Neuron (in vitro differentiated cells): Measurements from ENCODE around the gene RHOU.
"Not testable (repeated sequence)": the region's sequence is repeated elsewhere in the genome, so short reads cannot be mapped to it uniquely, and the experiment has no call there.

Source experiments
- H2AFZ ChIP-seq: one replicate; pipeline ENCODE4 v1.6.1; 2013; ENCODE audit warnings: low read depth, mild to moderate bottlenecking, inconsistent platforms, low read length, moderate library complexity
- H3K27me3 ChIP-seq: one replicate; pipeline ENCODE4 v1.6.1; 2013; ENCODE audit warnings: low read length; ENCODE audit not compliant: insufficient read depth
- H3K36me3 ChIP-seq: one replicate; pipeline ENCODE4 v1.6.1; 2013; ENCODE audit warnings: low read length; ENCODE audit not compliant: insufficient read depth
- H3K4me1 ChIP-seq: one replicate; pipeline ENCODE4 v1.6.1; 2013; ENCODE audit warnings: low read length; ENCODE audit not compliant: insufficient read depth
- H3K4me3 ChIP-seq: 2 replicates; pipeline ENCODE4 v1.5.1; 2013; ENCODE audit warnings: mild to moderate bottlenecking, low read length, moderate library complexity
- H3K9me3 ChIP-seq: one replicate; pipeline ENCODE4 v1.6.1; 2013; ENCODE audit warnings: low read length

Gene RHOU

GRCh38 chr1:228775946-228776345 is 40.7 kb downstream of the RHOU start:
- H3K27me3 ChIP-seq, H2AFZ ChIP-seq: not testable (repeated sequence)

GRCh38 chr1:228776449-228776848 is 41.2 kb downstream of the RHOU start:
- H3K4me1 ChIP-seq, result no peaks in the 10 kb centered on the region
- no peak overlapping the region for H3K4me3 ChIP-seq
- no peaks in the 10 kb centered on the region for H3K27me3 ChIP-seq
- H2AFZ ChIP-seq, result no peak overlapping the region
- H3K9me3 ChIP-seq, result no peaks in the 10 kb centered on the region
- no peaks in the 10 kb centered on the region for H3K36me3 ChIP-seq

More at GRCh38 chr1:228775946-228776345, 40.7 kb downstream of the RHOU start:
- H3K9me3 ChIP-seq, H3K4me3 ChIP-seq, H3K36me3 ChIP-seq, H3K4me1 ChIP-seq: not testable (repeated sequence)

- Histone ChIP-seq H3K36me3 (no peaks in the 10 kb centered on the region), H2AFZ (no peak overlapping the region), H3K27me3 (no peaks in the 10 kb centered on the region), H3K4me1 (no peaks in the 10 kb centered on the region), H3K4me3 (no peak overlapping the region), H3K9me3 (no peaks in the 10 kb centered on the region)
Observed at GRCh38 chr1:228777236-228777635, 42.0 kb downstream of the RHOU start.

GRCh38 chr1:228778026-228778425 is 42.7 kb downstream of the RHOU start:
- Histone ChIP-seq H2AFZ (no peak overlapping the region), H3K4me1 (no peaks in the 10 kb centered on the region), H3K4me3 (no peak overlapping the region), H3K27me3 (no peaks in the 10 kb centered on the region), H3K9me3 (no peaks in the 10 kb centered on the region), H3K36me3 (no peaks in the 10 kb centered on the region)

- Histone ChIP-seq H3K4me1 (no peaks in the 10 kb centered on the region), H3K27me3 (no peaks in the 10 kb centered on the region), H3K4me3 (no peak overlapping the region), H3K36me3 (no peaks in the 10 kb centered on the region), H2AFZ (no peak overlapping the region), H3K9me3 (no peaks in the 10 kb centered on the region)
Observed at GRCh38 chr1:228778466-228778865, 43.2 kb downstream of the RHOU start.

- Histone ChIP-seq H3K9me3 (no peaks in the 10 kb centered on the region), H3K36me3 (no peaks in the 10 kb centered on the region), H3K4me1 (no peaks in the 10 kb centered on the region), H3K27me3 (no peaks in the 10 kb centered on the region), H3K4me3 (no peak overlapping the region), H2AFZ (no peak overlapping the region)
Observed at GRCh38 chr1:228778961-228779360, 43.7 kb downstream of the RHOU start.

GRCh38 chr1:228781161-228781808 is 46.0 kb downstream of the RHOU start:
- Histone ChIP-seq H3K4me3 (no peak overlapping the region), H3K36me3 (no peaks in the 10 kb centered on the region), H2AFZ (no peak overlapping the region), H3K9me3 (no peaks in the 10 kb centered on the region), H3K4me1 (no peaks in the 10 kb centered on the region), H3K27me3 (no peaks in the 10 kb centered on the region)

- no peak overlapping the region for H2AFZ ChIP-seq
- H3K27me3 ChIP-seq, result no peaks in the 10 kb centered on the region
- H3K4me3 ChIP-seq, result no peak overlapping the region
Observed at GRCh38 chr1:228781809-228782661, 46.8 kb downstream of the RHOU start.

GRCh38 chr1:228782662-228783417 is 47.6 kb downstream of the RHOU start:
- Histone ChIP-seq H3K27me3 (no peaks in the 10 kb centered on the region), H2AFZ (no peak overlapping the region), H3K4me3 (no peak overlapping the region), H3K9me3 (no peaks in the 10 kb centered on the region), H3K36me3 (no peaks in the 10 kb centered on the region), H3K4me1 (no peaks in the 10 kb centered on the region)

More at GRCh38 chr1:228781809-228782661, 46.8 kb downstream of the RHOU start:
- Histone ChIP-seq H3K36me3 (no peaks in the 10 kb centered on the region), H3K4me1 (no peaks in the 10 kb centered on the region), H3K9me3 (no peaks in the 10 kb centered on the region)

GRCh38 chr1:228783418-228784040 is 48.2 kb downstream of the RHOU start:
- H3K4me1 ChIP-seq, result no peaks in the 10 kb centered on the region
- H3K36me3 ChIP-seq, result no peaks in the 10 kb centered on the region
- H3K27me3 ChIP-seq, result no peaks in the 10 kb centered on the region
- H3K9me3 ChIP-seq, result no peaks in the 10 kb centered on the region
- no peak overlapping the region for H3K4me3 ChIP-seq
- no peak overlapping the region for H2AFZ ChIP-seq

GRCh38 chr1:228784181-228784580 is 48.9 kb downstream of the RHOU start:
- Histone ChIP-seq H3K36me3 (no peaks in the 10 kb centered on the region), H3K9me3 (no peaks in the 10 kb centered on the region), H3K27me3 (no peaks in the 10 kb centered on the region), H2AFZ (no peak overlapping the region), H3K4me3 (no peak overlapping the region), H3K4me1 (no peaks in the 10 kb centered on the region)

GRCh38 chr1:228785366-228786330 is 50.4 kb downstream of the RHOU start:
- H3K4me1 ChIP-seq, result no peaks in the 10 kb centered on the region
- H3K4me3 ChIP-seq, result no peak overlapping the region
- no peaks in the 10 kb centered on the region for H3K9me3 ChIP-seq
- H3K27me3 ChIP-seq, result no peaks in the 10 kb centered on the region
- no peaks in the 10 kb centered on the region for H3K36me3 ChIP-seq
- H2AFZ ChIP-seq, result no peak overlapping the region
